HG03280 (cell line): ENCODE measurements around the gene TSPYL6.
"Not testable (repeated sequence)": the region's sequence is repeated elsewhere in the genome, so short reads cannot be mapped to it uniquely, and the experiment has no call there.

Source experiments
- ATAC-seq: cut with Tn5 transposase; IDR thresholded peaks from one replicate; pipeline ENCODE4 v1.9.1; 2021; ENCODE audit warnings: mild to moderate bottlenecking, moderate library complexity; ENCODE audit not compliant: unreplicated experiment

Gene TSPYL6

DNA sequence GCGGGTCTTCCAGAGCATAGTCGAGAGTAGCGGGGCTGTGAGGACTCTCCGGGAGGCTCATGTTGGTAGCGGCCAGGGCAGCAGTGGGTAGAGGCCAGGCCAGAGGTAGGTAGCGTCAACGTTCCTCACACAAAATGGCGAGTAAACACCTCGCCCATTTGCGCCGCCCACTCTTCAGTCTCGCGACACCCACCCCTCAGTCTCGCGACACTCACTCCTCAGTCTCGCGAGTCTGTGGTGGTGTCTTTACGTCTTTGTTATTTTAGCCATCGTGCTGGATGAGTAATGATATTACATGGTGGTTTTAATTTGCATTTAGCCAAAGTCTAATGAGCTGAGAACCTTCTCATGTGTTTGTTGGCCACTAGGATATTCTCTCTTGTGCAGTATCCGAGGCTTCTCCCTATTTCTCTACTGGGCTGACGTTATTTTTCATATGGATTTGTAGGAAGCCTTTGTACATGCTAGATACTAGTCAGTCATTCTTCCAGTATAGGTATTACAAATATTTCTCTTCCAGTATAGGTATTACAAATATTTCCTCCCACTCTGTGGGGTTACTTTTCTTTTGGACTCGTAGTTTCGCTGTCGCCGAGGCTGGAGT, at the start of gene TSPYL6:
TSS of gene TSPYL6 (minus strand) at position 139 of the 604 bp plus-strand sequence. CDS start at position 61, 78 bp downstream.
- no peak for ATAC-seq

DNA sequence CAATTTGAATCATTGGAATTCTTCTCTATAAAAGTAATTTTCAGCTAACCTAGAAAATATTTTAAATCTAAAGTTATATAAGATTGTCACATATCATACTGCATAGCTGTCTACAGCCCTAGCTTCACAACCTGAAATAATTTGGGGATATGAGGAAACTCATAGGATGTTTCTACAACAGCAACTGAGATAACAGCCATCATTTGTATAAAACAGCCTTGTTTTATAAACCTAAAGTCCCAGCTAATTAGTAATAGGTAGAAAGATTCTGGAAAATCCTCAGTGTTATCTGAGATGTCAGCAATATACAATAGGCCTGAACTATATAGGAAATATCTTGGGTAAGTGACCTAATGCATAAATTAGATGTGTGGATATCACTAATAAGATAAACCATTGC, 47.6 kb upstream of the TSPYL6 start:
- ATAC-seq = no peak

DNA sequence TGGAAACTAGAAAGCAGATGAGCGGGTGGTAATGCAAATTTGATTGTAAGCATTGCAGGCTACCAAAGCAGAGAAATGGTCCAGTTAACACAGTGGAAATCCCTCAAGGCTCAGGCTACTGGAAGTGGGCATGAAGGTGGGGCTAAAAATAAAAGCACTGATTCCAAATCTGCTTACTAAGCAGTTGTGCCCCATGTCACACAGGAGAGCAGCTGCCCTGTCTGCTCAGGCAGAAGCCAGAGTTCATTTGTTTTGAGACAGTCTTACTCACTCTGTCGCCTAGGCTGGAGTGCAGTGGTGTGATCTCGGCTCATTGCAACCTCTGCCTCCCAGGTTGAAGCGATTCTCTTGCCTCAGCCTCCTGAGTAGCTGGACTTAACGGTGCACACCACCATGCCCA, 42.5 kb upstream of the TSPYL6 start:
- ATAC-seq = no peak

DNA sequence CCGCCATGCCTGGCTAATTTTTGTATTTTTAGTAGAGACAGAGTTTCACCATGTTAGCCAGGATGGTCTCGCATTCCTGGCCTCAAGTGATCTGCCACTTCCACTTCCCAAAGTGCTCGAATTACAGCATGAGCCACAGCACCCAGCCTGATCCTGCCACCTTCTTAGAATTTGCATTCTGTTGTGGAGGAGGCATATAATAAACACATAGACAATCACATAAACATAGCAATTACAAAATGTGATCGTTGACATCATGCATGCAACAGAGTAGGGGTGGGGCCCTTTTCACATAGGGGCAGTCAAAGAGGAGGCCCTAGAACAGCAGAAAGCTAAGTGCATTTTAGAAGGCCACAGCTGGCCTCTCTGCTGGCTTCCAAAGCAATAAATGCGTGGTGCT, 39.9 kb upstream of the TSPYL6 start:
- no peak for ATAC-seq

DNA sequence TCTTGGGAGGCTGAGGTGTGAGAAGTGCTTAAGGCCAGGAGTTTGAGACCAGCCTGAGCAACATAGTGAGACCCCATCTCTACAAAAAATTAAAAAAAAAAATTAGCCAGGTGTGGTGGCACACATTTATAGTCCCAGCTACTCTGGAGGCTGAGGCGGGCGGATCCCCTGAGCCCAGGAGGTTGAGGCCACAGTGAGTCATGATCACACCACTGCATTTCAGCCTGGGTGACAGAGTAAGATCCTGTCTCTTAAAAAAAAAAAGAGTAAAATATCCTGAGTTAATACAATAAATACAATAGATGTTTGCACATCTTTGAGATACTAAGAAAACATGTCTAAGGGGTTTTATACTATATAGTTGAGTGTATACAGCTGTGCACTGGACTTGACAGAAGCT, 38.6 kb upstream of the TSPYL6 start:
- ATAC-seq = not testable (repeated sequence)

DNA sequence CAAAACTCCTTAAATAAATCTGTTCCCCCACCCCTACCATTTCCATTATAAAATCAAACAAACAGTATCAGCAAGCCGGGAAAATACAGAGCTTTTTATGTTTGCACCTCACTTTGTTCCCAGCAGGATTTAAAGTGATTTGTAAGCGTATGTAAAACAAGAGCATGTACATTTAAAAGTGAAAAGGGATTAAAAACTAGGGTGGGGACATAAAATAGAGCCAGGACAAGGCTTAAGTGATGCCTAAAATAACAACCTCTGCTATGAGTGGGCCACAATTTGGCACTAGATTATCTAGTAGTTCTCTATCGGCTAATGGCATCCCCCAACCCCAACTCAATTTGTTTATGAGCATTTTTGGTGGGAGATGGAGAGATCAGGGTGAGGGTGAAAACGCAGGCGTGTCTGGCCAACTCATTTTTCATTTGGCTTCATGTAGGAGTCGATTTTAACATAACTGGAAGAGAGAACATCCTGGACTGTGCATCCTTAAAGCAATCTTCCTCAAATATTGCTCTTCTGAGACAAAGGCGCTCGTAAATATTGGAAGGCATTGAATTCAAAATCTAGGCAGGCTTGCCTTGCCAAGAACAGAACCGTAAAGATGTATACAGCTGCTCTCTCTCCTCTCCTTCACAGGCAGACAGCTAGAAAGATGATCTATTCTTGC, 34.5 kb upstream of the TSPYL6 start:
- no peak for ATAC-seq

DNA sequence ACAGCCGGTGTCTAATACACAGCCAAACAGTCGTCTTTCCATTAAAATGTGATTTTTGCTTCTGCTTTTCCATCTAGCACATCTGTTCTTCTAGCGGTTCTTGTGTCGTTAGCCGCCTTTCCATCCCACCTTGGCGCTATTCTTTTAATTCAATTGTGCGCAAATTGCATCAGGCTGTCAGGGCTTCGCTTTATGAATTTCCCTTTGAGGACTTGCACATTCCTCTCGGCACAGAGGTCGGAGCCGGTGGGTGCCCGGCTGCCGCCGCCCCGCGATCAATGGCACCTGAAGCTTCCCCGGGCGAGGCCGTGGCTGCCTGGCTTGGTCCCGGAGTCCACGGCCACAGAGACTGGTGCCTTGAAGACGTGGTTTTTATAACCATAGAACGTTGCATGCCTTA, 33.9 kb upstream of the TSPYL6 start:
- no peak for ATAC-seq

DNA sequence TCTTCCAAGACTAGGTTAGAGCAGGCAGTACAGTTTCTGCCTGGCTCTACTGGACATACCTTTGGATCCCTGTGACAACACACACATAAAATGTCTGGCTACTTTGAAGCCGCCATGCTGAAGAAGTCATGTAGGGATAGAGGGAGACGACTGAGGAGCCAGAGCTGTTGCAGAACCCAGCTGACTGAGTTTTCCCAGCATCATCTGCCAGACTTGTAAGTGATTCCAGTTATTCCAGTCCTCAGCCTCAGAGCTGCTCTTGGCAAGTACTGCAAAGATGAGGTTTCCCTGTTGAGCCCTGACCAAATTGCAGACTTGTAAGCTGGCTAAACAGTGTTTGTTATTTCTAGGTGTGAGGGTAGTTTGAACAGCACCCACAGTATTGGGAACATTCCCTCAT, 31.5 kb upstream of the TSPYL6 start:
- ATAC-seq = no peak

DNA sequence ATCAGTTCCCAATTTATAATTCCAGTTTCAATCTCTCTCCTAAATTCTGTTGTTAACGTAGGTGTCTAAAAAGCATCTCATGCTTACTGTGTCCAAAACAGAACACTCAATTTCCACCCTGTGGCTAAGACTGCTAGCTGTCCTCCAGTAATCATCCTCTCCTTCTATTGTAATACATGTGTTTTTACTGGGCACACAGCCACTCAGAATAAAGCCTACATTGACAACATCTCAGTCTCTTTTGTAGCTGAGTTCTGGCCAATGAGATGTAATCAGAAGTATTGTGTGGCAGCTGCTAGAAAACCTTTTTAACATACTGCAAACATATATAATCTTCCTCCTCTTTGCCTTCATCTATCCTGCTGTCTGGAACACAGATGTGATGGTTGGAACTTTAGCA, 29.4 kb upstream of the TSPYL6 start:
- ATAC-seq = no peak

DNA sequence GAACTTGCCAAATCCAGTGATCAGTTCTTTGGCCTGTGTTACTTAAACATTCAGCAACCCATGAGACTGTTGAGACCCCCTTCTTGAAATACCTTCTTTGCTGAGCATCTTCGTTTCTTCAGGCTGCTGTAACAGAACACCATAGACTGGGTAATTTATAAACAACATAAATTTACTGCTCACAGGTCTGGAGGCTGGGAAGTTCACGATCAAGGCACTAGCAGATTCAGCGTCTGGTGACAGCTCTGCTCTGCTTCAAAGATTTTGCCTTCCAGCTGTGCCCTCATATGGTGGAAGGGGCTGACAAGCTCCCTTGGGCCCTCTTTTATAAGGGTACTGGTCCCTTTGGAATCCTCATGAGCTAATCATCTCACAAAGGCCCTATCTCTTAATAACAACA, 28.8 kb upstream of the TSPYL6 start:
- ATAC-seq = no peak

DNA sequence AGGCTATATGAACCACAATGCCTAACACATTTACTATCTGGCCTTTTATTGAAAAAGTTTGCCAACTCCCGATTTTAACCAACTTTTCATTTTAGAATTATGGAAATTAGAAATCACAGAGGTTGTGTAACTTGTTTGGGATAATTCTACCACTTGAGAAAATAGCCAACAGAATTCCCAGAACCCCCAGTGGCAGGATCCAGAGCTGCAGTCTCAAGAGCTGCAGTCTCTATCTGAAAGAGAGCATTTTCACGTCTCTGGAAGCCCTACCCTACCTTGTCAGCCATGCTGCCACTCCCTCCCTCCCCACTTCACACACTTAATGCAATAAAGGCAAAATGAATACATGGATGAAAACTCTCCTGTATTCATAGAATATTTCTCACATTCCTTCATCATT, 23.4 kb upstream of the TSPYL6 start:
- ATAC-seq = no peak

DNA sequence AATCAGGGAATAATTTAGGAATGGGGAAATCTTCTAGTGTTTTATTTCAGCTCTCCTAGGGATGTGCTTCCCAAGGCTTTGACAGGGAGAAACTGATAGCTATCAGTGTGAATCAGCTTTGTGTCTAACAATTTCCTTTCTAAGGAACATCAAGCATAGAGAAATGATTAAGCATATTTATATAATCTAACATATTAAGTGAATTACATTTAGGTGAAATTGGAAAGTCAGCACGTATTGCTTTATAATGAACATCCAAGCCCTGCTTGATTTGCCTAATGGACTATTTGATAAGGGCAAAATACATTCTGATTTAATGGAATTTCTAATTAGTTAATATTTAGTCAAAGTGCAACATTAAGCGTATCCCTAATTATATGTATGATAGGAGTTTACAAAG, 19.5 kb upstream of the TSPYL6 start:
- ATAC-seq = no peak

DNA sequence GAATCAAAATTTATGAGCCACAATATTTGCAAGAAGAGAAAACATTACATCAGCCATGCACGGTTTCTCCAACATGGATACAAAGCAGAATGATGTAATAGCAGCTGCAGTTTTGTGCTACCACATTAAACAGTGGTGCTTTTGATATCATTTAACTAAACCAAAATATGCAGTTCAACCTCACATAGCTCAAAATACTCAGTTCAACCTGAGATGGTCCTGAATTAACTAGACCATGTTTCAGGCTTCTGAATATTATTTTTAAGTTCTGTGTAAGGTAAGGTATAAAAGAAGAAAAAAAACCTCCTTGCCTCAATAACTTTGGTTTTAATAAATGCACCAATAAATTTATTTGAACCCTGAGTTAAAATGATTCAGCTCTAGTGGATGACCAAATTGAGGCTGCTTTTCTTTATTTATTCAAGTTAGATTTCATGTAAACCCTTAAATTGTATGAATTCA, 18.8 kb upstream of the TSPYL6 start:
- ATAC-seq = no peak

DNA sequence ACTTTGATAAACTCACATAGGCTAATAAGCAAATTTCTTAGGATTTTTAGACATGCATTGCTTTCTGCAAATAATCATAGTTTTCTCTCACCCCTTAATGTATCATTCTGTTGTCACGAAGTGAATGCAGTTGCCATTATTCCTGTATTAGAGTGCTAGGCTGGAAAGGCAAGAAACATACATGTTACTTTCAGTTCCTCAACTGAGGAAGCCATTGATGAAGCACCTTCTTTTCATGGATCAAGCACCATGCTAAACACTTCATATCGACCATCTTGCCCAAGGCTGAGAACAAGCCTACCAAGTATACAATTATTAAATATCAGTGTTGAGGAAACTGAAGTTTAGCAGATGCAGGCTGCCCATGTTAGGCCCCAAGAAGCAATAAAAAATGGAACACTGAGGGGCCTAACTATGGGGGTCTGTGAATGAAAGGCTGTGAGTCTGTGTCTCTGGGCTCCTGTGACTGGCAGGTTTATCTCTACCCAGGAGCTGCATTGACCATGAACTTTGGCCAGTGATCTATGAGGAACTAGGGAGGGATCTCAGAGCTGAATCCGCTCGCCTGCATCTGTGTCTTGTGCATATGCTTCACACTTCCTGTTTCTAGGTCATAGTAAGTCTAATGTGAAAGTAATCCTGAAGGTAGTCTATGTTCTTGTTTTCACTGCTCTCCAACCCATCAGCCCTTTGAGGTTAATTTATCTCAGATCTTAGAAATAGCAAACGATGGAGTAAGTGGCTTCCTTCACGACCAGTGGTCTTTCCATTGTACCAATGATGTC, 16.0 kb upstream of the TSPYL6 start:
- ATAC-seq = peak; percentile 53

DNA sequence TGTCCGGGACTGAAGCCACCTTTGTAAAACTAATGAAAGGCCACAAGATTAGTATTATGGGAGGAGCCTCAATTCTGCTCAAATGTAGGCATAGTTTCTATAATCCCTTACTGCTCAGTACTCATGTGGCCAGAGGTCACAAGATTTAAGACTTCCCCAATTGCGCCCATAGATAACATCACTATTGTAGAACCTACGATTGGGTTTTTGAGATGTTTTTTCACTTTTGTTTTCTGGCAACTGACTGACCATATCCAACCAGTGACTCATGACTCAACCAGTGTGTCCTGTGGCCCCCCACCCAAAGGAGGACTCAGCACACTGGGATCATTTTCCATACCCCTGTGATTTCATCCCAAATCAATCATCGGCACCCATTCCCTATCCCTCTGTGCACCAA, 15.2 kb upstream of the TSPYL6 start:
- ATAC-seq = no peak

DNA sequence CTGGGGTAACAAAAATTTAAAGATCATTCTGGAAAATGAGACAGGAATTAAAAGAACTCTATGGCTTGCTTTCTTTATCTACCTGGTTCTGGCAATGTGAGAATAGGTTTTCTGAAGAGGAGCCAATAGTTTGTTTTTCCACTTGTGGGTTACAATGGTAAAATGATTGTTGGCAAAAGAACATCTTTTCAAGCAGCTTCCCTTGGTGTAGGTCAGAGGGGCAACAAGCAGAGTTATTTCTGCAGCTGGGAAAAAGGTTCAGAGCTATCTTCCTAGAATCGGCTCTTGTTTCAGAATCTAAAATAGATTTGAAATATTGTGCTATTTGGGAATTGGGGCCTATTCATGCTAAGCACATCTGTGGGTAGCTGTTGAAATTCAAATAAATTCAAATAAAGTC, 11.5 kb upstream of the TSPYL6 start:
- ATAC-seq = no peak

DNA sequence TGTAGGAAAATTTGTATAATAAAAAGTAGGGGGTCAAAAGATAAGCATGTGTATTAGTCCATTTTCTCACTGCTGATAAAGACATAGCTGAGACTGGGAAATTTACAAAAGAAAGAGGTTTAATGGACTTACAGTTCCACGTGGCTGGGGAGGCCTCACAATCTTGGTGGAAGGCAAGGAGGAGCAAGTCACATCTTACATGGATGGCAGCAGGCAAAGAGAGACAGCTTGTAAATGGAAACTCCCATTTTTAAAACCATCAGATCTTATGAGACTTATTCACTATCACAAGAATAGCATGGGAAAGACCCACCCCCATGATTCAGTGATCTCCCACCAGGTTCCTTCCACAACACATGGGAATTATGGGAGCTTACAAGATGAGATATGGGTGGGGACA, 9.1 kb upstream of the TSPYL6 start:
- not testable (repeated sequence) for ATAC-seq

DNA sequence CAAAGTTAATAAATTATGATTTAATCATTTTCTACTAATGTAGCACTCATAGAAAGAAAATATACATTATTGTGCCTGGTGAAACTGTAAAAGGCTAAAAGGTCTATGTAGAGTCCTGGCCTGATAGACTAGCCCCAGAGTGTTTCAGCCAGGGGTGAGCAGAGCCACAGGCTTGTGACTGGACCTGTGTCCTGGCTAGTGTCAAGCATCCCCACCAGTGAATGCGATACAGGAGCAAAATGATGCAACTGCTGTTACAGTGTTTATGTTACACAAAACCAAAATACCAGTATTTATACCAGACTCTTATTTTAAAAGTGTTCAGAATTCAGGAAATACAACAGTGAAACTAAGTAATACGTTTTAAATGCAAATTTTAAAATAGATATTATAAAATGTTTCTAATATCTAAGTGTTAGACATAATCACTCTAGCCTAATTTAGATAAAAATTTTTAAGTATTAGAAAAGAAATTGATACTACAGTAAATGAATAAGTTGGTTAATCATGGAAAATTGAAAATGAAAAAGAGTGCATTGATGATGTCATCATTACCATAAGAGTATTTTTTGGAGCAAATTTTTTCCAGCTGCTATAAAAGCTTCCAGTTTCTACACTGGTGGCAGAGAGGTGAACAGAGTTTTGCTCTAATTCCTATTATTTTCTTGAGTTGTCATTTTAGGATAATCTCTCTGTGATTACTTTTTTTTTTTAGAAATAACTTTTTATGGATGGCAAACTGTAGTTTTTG, 6.2 kb upstream of the TSPYL6 start:
- no peak for ATAC-seq

DNA sequence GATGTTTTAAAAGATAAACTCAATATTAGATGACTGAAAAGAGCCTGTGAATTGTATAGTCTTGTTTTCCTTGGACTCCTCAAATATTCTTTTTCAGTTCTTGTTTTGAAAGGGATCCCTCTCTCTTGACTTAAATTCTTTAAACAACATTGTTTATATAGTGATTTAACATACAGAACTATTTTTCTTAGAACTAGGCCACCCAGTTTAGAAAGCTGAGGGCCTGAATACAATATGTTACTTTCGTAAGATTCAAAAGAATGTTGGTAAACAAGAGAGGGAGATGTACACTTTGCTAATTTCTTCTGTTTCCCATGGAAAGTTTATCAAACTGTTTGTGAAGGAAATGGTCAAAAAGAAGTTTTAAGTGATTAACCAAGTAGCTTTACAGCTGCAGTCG, 5.5 kb upstream of the TSPYL6 start:
- ATAC-seq = no peak

DNA sequence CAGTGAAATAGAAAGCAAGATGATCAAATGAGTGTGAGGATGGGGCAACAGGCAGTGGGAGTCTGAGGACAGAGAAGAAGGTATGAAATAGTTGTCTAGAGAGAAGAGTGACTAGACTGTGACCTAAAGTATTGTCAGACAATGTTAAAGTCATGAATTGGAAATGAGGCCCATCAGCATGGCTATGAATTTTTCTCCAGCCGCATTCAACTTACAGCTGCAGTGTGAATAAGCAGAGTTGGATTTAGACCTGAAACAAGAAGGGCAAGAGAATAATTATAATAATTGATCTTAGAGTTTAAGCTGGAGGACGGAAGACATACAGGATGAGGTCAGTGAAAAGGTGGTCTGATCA, 4.2 kb upstream of the TSPYL6 start:
- ATAC-seq = no peak

DNA sequence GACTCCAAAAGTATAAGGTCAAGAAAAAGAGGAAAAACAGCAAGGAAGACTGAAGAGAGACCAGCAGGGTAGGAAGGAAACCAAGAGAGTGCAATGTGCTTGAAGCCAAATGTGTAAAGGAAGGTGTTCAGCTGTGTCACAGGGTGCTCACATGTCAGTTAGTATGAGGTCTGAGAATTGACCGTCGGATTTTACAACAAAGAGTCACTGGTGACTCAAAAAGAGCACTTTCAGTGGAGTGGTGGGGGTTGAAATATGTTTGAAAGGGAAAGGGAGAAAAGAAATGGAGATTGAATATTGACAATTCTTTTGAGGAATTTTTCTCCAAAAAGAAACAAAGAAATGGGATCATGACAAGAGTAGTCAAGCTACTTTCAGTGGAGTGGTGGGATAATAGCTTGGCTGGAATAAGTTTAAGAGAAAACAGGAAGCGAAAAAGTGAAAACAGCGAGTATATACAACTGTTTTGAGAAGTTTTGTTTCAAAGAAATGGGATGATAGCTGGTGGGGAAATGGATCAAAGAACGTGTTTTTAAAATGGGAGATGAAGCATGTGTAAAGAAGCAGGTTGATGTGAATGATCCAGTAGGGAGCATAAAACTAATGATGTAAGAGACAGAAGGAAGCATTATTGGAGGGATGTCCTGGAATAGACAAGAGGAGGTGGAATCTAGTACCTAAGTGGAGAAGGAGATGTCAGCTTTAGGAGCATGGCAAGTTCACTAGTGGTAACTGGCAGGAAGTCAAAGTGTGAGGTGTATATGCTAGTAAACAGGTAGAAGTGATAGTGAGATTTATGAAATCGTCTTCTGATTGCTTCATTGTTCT, 3.6 kb upstream of the TSPYL6 start:
- peak; percentile 83 for ATAC-seq
